Lower leg skin (tissue), 3 donors: ENCODE measurements around the gene CEP112.

Source experiments
- POLR2A ChIP-seq, 2 donors: fragments of 450-650 bp; IDR thresholded peaks; one replicate each; pipeline ENCODE4 v1.6.1; 2016 to 2017; ENCODE audit warnings: antibody characterized with exemption in 2 of 2, mild to moderate bottlenecking in 1 of 2, moderate library complexity in 1 of 2
- TF ChIP-seq, protein P1 (sequence below), 3 donors: fragments of 450-650 bp; IDR thresholded peaks; one replicate each; pipeline ENCODE4 v1.5.1; 2016; ENCODE audit warnings: antibody characterized with exemption in 3 of 3, mild to moderate bottlenecking in 3 of 3, moderate library complexity in 2 of 3

DNA sequence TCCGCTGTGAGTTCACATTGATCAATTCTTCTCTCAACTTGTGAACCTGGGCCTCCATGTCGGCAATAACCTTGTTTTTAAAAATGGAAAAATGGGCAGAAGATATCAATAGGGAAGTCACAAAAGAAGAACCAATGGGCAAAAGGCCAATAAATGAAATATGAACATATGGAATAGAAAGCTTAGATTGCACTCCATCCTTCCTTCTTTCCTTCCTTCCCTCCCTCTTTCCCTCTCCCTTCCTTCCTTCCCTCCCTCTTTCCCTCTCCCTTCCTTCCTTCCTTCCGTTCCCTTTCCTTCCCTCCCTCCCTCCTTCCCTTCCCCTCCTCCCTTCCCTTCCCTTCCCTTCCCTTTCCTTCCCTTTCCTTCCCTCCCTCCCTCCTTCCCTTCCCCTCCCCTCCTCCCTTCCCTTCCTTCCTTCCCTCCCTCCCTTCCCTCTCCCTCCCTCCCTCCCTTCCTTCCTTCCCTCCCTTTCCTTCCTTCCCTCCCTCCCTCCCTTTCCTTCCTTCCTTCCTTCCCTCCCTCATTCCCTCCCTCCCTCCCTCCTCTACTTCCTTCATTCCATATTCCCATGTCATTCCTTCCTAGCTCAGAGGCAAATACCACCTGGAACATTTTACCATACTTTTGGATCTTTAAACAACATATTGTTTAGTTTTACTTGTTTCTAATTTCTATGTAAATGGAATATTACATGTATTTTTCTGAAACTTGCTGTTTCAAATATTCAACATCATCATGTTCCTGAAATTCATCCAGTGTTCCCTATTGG is 339.8 kb downstream of the CEP112 start:
- TF ChIP-seq, protein P1, sequence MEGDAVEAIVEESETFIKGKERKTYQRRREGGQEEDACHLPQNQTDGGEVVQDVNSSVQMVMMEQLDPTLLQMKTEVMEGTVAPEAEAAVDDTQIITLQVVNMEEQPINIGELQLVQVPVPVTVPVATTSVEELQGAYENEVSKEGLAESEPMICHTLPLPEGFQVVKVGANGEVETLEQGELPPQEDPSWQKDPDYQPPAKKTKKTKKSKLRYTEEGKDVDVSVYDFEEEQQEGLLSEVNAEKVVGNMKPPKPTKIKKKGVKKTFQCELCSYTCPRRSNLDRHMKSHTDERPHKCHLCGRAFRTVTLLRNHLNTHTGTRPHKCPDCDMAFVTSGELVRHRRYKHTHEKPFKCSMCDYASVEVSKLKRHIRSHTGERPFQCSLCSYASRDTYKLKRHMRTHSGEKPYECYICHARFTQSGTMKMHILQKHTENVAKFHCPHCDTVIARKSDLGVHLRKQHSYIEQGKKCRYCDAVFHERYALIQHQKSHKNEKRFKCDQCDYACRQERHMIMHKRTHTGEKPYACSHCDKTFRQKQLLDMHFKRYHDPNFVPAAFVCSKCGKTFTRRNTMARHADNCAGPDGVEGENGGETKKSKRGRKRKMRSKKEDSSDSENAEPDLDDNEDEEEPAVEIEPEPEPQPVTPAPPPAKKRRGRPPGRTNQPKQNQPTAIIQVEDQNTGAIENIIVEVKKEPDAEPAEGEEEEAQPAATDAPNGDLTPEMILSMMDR (IDR thresholded peaks at IDR 0.05) = no peak
- TF ChIP-seq POLR2A (IDR thresholded peaks at IDR 0.05) = no peak
